Panc1 (cell line): Measurements from ENCODE around the gene LRP11. TPM values are rescaled to one million over a fixed set of nuclear protein-coding genes. Genes with fewer than 3 reads are reported as not detected.

Experiments
- ATAC-seq: fragments of 200-7000 bp; cut with Tn5 transposase; 2 replicates; pipeline ENCODE4 v1.9.1; 2020; ENCODE audit warnings: mild to moderate bottlenecking, moderate library complexity
- BruUV-seq: library from RNA; stranded (reverse); fragments of 400-500 nt; replicated peaks from 2 replicates; lab custom pipeline; 2021; lab: Mats Ljungman, UMichigan
- CTCF ChIA-PET: fragments of 300-600 bp; sonication (Branson Sonifier 250); formaldehyde crosslinking; loops from one replicate; lab custom pipeline; 2022; ENCODE audit warnings: antibody characterized with exemption; lab: Charles Lee
- POLR2A ChIA-PET: fragments of 300-600 bp; sonication (Branson Sonifier 250); formaldehyde crosslinking; loops from one replicate; lab custom pipeline; 2022; ENCODE audit warnings: antibody characterized with exemption; lab: Charles Lee
- DNase-seq: peaks from one replicate; pipeline ENCODE4 v3.0.0-alpha.2; 2010; ENCODE audit warnings: low read depth, low spot score
- H3K27ac ChIP-seq: 2 replicates; pipeline ENCODE4 v1.5.1; 2011; ENCODE audit warnings: mild to moderate bottlenecking, low read length, inconsistent platforms
- H3K27me3 ChIP-seq: fragments of 200-500 bp; sonication (Bioruptor generic); 2 replicates; pipeline ENCODE4 v1.6.0; 2014; ENCODE audit warnings: low read length, inconsistent platforms; ENCODE audit not compliant: control insufficient read depth, insufficient read depth
- H3K36me3 ChIP-seq: fragments of 200-500 bp; sonication (Bioruptor generic); 2 replicates; pipeline ENCODE4 v1.5.1; 2014; ENCODE audit warnings: inconsistent platforms, mild to moderate bottlenecking, low read length, moderate library complexity; ENCODE audit not compliant: control insufficient read depth, insufficient read depth
- H3K4me1 ChIP-seq: 2 replicates; pipeline ENCODE4 v1.5.1; 2011; ENCODE audit warnings: inconsistent platforms, mild to moderate bottlenecking, low read length, moderate library complexity; ENCODE audit not compliant: control insufficient read depth, insufficient read depth
- H3K4me3 ChIP-seq, 2 experiments: 2 replicates each; pipeline ENCODE4 v1.5.1; 2011 to 2012; ENCODE audit warnings: low read depth in 2 of 2, low read length in 2 of 2, mild to moderate bottlenecking in 2 of 2, inconsistent platforms in 1 of 2, moderate library complexity in 1 of 2
- H3K9me3 ChIP-seq: fragments of 200-500 bp; sonication (Bioruptor generic); 2 replicates; pipeline ENCODE4 v1.5.1; 2014; ENCODE audit warnings: low read depth, mild to moderate bottlenecking, inconsistent platforms, low read length, moderate library complexity; ENCODE audit not compliant: control insufficient read depth, insufficient read depth
- CTCF ChIP-seq: fragments of 450-650 bp; IDR thresholded peaks from 2 replicates; pipeline ENCODE4 v1.5.1; 2017; ENCODE audit warnings: mild to moderate bottlenecking
- POLR2AphosphoS5 ChIP-seq: IDR thresholded peaks from 2 replicates; pipeline ENCODE4 v1.6.1; 2012; ENCODE audit warnings: mild to moderate bottlenecking, low read depth, low read length, moderate library complexity
- REST ChIP-seq, 2 experiments: IDR thresholded peaks; 2 replicates each; pipeline ENCODE4 v1.6.1; 2011 to 2012; ENCODE audit warnings: low read depth in 2 of 2, control low read depth in 1 of 2, low read length in 1 of 2, mild to moderate bottlenecking in 1 of 2, moderate library complexity in 1 of 2; ENCODE audit not compliant: insufficient read depth in 1 of 2
- SIN3A ChIP-seq: IDR thresholded peaks from 2 replicates; pipeline ENCODE4 v1.6.1; 2012; ENCODE audit warnings: low read depth, mild to moderate bottlenecking, low read length, moderate library complexity, borderline replicate concordance; ENCODE audit not compliant: insufficient read depth
- TCF7L2 ChIP-seq: IDR thresholded peaks from 2 replicates; pipeline ENCODE4 v1.6.1; 2011; ENCODE audit warnings: mild to moderate bottlenecking, low read depth, low read length, inconsistent platforms
- in situ Hi-C: cut with HindIII; loops from 2 replicates; pipeline ENCODE4 v1.10.0; 2016; ENCODE audit warnings: low sequenced_read_pairs, low pct_unique_long_range_greater_than_20kb
- intact Hi-C: fragments of 100-400 bp; cut with micrococcal nuclease; formaldehyde crosslinking; loops from one replicate; pipeline ENCODE4 v1.10.0; 2022; ENCODE audit not compliant: unreplicated experiment
- total RNA-seq: library from RNA; stranded (reverse); gene quantifications from one replicate; pipeline ENCODE4 v1.2.1, GENCODE V29; 2021; ENCODE audit not compliant: unreplicated experiment

Gene LRP11
- total RNA-seq, 1 experiment from 2014 or later, result 151 TPM

GRCh38 chr6:149842331-149842730 lies 21.8 kb downstream of the LRP11 start:
- intact Hi-C loops, result no loop called here

GRCh38 chr6:149840345-149841075 lies 23.6 kb downstream of the LRP11 start:
- ChIA-PET POLR2A (no interaction called here), CTCF (interaction anchor here (0.6 to 1.1 kb wide), 4 partner anchors 21 to 179 kb away, joined by 3 to 5 read pairs (median 3); no protein-coding TSS in a partner anchor)
- ATAC-seq (peak; percentile 95), DNase-seq (peak; percentile 62)
- Histone ChIP-seq H3K27me3 (no peaks in the 10 kb centered on the region), H3K27ac (peak overlapping the region; percentile 50), H3K4me3 (no peak overlapping the region), H3K36me3 (peaks cover 2% of the 10 kb centered on the region; the same call in 1 of the 2 replicates), H3K9me3 (no peaks in the 10 kb centered on the region), H3K4me1 (peaks cover 42% of the 10 kb centered on the region)
- no TSS peak for BruUV-seq
- intact Hi-C loops (no loop called here), in situ Hi-C loops (no loop called here)
- TF ChIP-seq REST (IDR thresholded peaks at IDR 0.05; ENCODE audit: insufficient read depth in 1 of 2, low read depth in 2 of 2, low read length in 1 of 2), result no peak
- TF ChIP-seq SIN3A, result no peak
- no peak for TF ChIP-seq TCF7L2
- peak; percentile 89 for TF ChIP-seq CTCF

More at GRCh38 chr6:149842331-149842730, 21.8 kb downstream of the LRP11 start:
- BruUV-seq, result TSS peak; percentile 26
- H3K36me3 ChIP-seq, result no peaks in the 10 kb centered on the region
- TF ChIP-seq SIN3A (no peak), POLR2AphosphoS5 (no peak), TCF7L2 (no peak), CTCF (no peak), REST (IDR thresholded peaks at IDR 0.05; ENCODE audit: insufficient read depth in 1 of 2, low read depth in 2 of 2, low read length in 1 of 2) (no peak)
- H3K27me3 ChIP-seq, result no peaks in the 10 kb centered on the region
- H3K9me3 ChIP-seq, result no peaks in the 10 kb centered on the region
- DNase-seq (no peak), ATAC-seq (no peak)
- no peak overlapping the region for H3K4me3 ChIP-seq
- ChIA-PET CTCF (no interaction called here), POLR2A (no interaction called here)
- in situ Hi-C loops, result no loop called here
- no peak overlapping the region for H3K27ac ChIP-seq
- peaks cover 60% of the 10 kb centered on the region for H3K4me1 ChIP-seq
